GM23248 (cell line): Measurements from ENCODE around the gene ABL1. TPM values are rescaled to one million over a fixed set of nuclear protein-coding genes. Genes with fewer than 3 reads are reported as not detected.
A peak's percentile ranks its signal among the peaks of the same experiment; 100 is the strongest.

Source experiments
- DNase-seq: peaks from one replicate; pipeline ENCODE4 v3.0.0-alpha.2; 2015
- H2AFZ ChIP-seq: fragments of 200-600 bp; sonication (generic); 2 replicates; pipeline ENCODE4 v1.6.1; 2016; ENCODE audit warnings: antibody characterized with exemption
- H3F3A ChIP-seq: fragments of 200-600 bp; sonication (generic); 2 replicates; pipeline ENCODE4 v1.6.1; 2016; ENCODE audit warnings: mild to moderate bottlenecking, antibody characterized with exemption, mixed run types; ENCODE audit not compliant: insufficient read depth
- H3K27ac ChIP-seq: fragments of 200-600 bp; sonication (generic); 2 replicates; pipeline ENCODE4 v1.5.1; 2016; ENCODE audit warnings: mild to moderate bottlenecking
- H3K27me3 ChIP-seq: fragments of 200-600 bp; sonication (generic); replicated peaks from 2 replicates; pipeline ENCODE4 v1.6.1; 2016; ENCODE audit warnings: mild to moderate bottlenecking; ENCODE audit not compliant: insufficient read depth
- H3K36me3 ChIP-seq: fragments of 200-600 bp; sonication (generic); 2 replicates; pipeline ENCODE4 v1.6.1; 2016; ENCODE audit warnings: low read depth, mild to moderate bottlenecking
- H3K4me1 ChIP-seq: fragments of 200-600 bp; sonication (generic); 2 replicates; pipeline ENCODE4 v1.6.1; 2016; ENCODE audit warnings: mild to moderate bottlenecking; ENCODE audit not compliant: insufficient read depth
- H3K4me2 ChIP-seq: fragments of 200-600 bp; sonication (generic); one replicate; pipeline ENCODE4 v1.6.1; 2016; ENCODE audit warnings: mild to moderate bottlenecking; ENCODE audit not compliant: unreplicated experiment
- H3K4me3 ChIP-seq: fragments of 200-600 bp; sonication (generic); 2 replicates; pipeline ENCODE4 v1.5.1; 2016; ENCODE audit warnings: mild to moderate bottlenecking
- H3K79me2 ChIP-seq: fragments of 200-600 bp; sonication (generic); 2 replicates; pipeline ENCODE4 v1.6.1; 2016; ENCODE audit warnings: mild to moderate bottlenecking; ENCODE audit not compliant: insufficient read depth
- H3K9ac ChIP-seq: fragments of 200-600 bp; sonication (generic); 2 replicates; pipeline ENCODE4 v1.6.1; 2016; ENCODE audit warnings: mild to moderate bottlenecking
- H3K9me2 ChIP-seq: fragments of 200-600 bp; sonication (generic); 2 replicates; pipeline ENCODE4 v1.6.1; 2016; ENCODE audit warnings: mixed run types, mild to moderate bottlenecking, moderate library complexity; ENCODE audit not compliant: insufficient read depth
- H3K9me3 ChIP-seq: fragments of 200-600 bp; sonication (generic); one replicate; pipeline ENCODE4 v1.6.1; 2017; ENCODE audit warnings: low read depth
- H4K20me1 ChIP-seq: fragments of 200-600 bp; sonication (generic); 2 replicates; pipeline ENCODE4 v1.6.0; 2016; ENCODE audit not compliant: insufficient read depth
- EZH2 ChIP-seq: fragments of 200-600 bp; sonication (generic); IDR thresholded peaks from 2 replicates; pipeline ENCODE4 v1.6.1; 2018; ENCODE audit warnings: antibody characterized with exemption, mild to moderate bottlenecking; ENCODE audit not compliant: insufficient read depth, poor library complexity, severe bottlenecking
- EZH2phosphoT487 ChIP-seq: fragments of 200-600 bp; sonication (generic); IDR thresholded peaks from 2 replicates; pipeline ENCODE4 v1.6.1; 2018; ENCODE audit warnings: antibody characterized with exemption, moderate library complexity, mild to moderate bottlenecking, low read depth; ENCODE audit not compliant: insufficient read depth
- WGBS, 2 experiments: methylation state at CpG; one replicate each; pipeline ENCODE4 v1.1.6; 2015 to 2017; ENCODE audit warnings: low lambda C conversion rate in 2 of 2, low coverage in 1 of 2; ENCODE audit errors: missing lambda C conversion rate in 2 of 2; 5-methylcytosine and 5-hydroxymethylcytosine counted together
- in situ Hi-C: fragments of 300-500 bp; cut with MboI; formaldehyde crosslinking; loops from 2 replicates; pipeline ENCODE4 v1.15.0; 2020
- polyA plus RNA-seq: library from polyadenylated mRNA; unstranded; fragments of >200 nt; fragmentation: Nextera tagmentation; extraction: Ambion mirVana; gene quantifications from 2 replicates; pipeline ENCODE4 v1.2.1, GENCODE V29; 2016
- total RNA-seq: library from RNA; depleted of rRNA; stranded (reverse); fragments of >200 nt; shearing (Covaris generic); gene quantifications from 2 replicates; pipeline ENCODE4 v1.2.3, GENCODE V29; 2014

ABL1 gene
- total and polyA plus RNA-seq, 2 experiments from 2014 or later = 22.9 to 66.1 TPM

GRCh38 chr9:130843049-130843908 lies 8.2 kb downstream of the ABL1 start:
- H4K20me1 ChIP-seq = peaks cover 4% of the 10 kb centered on the region
- TF ChIP-seq EZH2phosphoT487 (no peak), EZH2 (no peak)

GRCh38 chr9:130844044-130844451 lies 9.0 kb downstream of the ABL1 start:
- no peak overlapping the region for H3K4me3 ChIP-seq
- H3K9me2 ChIP-seq = no peaks in the 10 kb centered on the region
- H3K27me3 ChIP-seq = no peaks in the 10 kb centered on the region
- H3K4me2 ChIP-seq = peak overlapping the region; percentile 84
- H3K27ac ChIP-seq = peak overlapping the region; percentile 96
- TF ChIP-seq EZH2 (no peak), EZH2phosphoT487 (no peak)
- 0 out of 2 replicates have a peak overlapping the region, but pooled peaks have one; percentile 14 for H3K9ac ChIP-seq
- H4K20me1 ChIP-seq = peaks cover 4% of the 10 kb centered on the region; the same call in 1 of the 2 replicates
- H3K79me2 ChIP-seq = peaks cover 74% of the 10 kb centered on the region
- peaks cover 63% of the 10 kb centered on the region for H3F3A ChIP-seq
- no peaks in the 10 kb centered on the region for H3K9me3 ChIP-seq
- H2AFZ ChIP-seq = no peak overlapping the region
- 22 to 31% methylated on average over 4 of the region's 4 CpGs for whole genome bisulfite sequencing, 2 experiments
- in situ Hi-C loops = no loop called here
- peaks cover 77% of the 10 kb centered on the region for H3K4me1 ChIP-seq
- H3K36me3 ChIP-seq = no peaks in the 10 kb centered on the region
- no peak for DNase-seq

More at GRCh38 chr9:130843049-130843908, 8.2 kb downstream of the ABL1 start:
- Histone ChIP-seq H3K79me2 (peaks cover 75% of the 10 kb centered on the region), H3K4me2 (peak overlapping the region; percentile 84), H3K9me3 (no peaks in the 10 kb centered on the region), H3K9ac (0 out of 2 replicates have a peak overlapping the region, but pooled peaks have one; percentile 14), H3F3A (peaks cover 55% of the 10 kb centered on the region), H3K27ac (peak overlapping the region; percentile 96; the same call in 1 of the 2 replicates), H2AFZ (no peak overlapping the region), H3K4me3 (no peak overlapping the region), H3K36me3 (no peaks in the 10 kb centered on the region), H3K4me1 (peaks cover 77% of the 10 kb centered on the region), H3K27me3 (no peaks in the 10 kb centered on the region), H3K9me2 (no peaks in the 10 kb centered on the region)
- DNase-seq = no peak
- 64 to 70% methylated on average over 9 of the region's 9 CpGs for WGBS, 2 experiments
- in situ Hi-C loops = no loop called here

DNA sequence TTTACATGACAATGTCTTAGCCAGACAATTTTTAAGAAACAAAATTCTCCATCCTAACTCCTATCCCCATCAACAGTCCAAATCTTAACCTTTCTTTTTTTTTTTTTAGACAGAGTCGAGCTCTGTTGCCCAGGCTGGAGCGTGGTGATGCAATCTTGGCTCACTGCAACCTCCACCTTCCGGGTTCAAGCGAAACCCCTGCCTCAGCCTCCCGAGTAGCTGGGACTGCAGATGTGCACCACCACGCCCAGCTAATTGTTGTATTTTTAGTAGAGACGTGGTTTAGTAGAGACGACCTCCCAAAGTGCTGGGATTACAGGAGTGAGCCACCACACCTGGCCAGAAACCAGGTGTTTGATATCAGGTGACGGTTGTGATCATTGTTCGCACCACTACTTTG lies 10.2 kb downstream of the ABL1 start:
- H2AFZ ChIP-seq = no peak overlapping the region
- peak overlapping the region; percentile 61 for H3K4me3 ChIP-seq

DNA sequence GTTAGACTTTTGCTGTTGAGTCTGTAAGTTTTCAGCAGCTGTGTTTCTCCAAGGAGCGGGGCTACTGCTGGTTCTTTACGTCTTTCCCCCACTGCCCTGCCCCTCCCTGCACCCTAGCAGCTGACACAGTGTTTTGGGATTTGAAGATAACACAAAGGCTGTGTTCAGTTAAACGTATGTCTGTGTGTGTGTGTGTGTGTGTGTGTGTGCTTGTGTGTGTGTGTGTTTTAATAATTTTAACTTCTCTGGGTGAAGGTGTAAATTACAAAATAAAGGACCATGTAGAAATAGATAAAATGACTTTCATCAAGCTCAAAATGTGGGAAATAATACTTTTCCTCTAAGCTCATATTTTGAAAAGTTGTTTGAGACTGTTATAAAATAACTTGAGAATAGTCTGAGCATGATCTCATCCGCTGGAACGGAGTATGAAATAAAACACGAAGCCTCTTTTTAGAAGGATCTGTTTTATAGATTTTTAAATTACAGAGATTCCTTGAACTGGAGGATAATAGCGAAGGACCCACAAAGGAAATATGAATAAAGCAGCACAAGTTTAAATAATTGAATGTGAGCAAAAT lies 10.9 kb downstream of the ABL1 start:
- Histone ChIP-seq H3K9ac (peak overlapping the region; percentile 79), H2AFZ (no peak overlapping the region), H3K27ac (peak overlapping the region; percentile 96), H3K27me3 (no peaks in the 10 kb centered on the region), H3K9me2 (no peaks in the 10 kb centered on the region), H3F3A (peaks cover 77% of the 10 kb centered on the region), H4K20me1 (no peaks in the 10 kb centered on the region), H3K79me2 (peaks cover 74% of the 10 kb centered on the region), H3K4me1 (peaks cover 70% of the 10 kb centered on the region), H3K36me3 (no peaks in the 10 kb centered on the region), H3K4me2 (peak overlapping the region; percentile 84), H3K4me3 (peak overlapping the region; percentile 61), H3K9me3 (no peaks in the 10 kb centered on the region)
- in situ Hi-C loops = no loop called here
- TF ChIP-seq EZH2 (no peak), EZH2phosphoT487 (no peak)
- 3 to 4% methylated on average over 7 of the region's 7 CpGs for WGBS, 2 experiments
- DNase-seq = peak; percentile 81

More for the DNA sequence above, 10.2 kb downstream of the ABL1 start:
- DNase-seq = no peak
- H3K9me2 ChIP-seq = no peaks in the 10 kb centered on the region
- H3K79me2 ChIP-seq = peaks cover 74% of the 10 kb centered on the region
- H3K9me3 ChIP-seq = no peaks in the 10 kb centered on the region
- peak overlapping the region; percentile 84 for H3K4me2 ChIP-seq
- 17% methylated on average over 10 of the region's 10 CpGs for WGBS, 2 experiments
- peaks cover 71% of the 10 kb centered on the region for H3K4me1 ChIP-seq
- H4K20me1 ChIP-seq = peaks cover 1% of the 10 kb centered on the region; the same call in 1 of the 2 replicates
- H3K27me3 ChIP-seq = no peaks in the 10 kb centered on the region
- TF ChIP-seq EZH2phosphoT487 (no peak), EZH2 (no peak)
- H3F3A ChIP-seq = peaks cover 72% of the 10 kb centered on the region
- peak overlapping the region; percentile 79 for H3K9ac ChIP-seq
- H3K36me3 ChIP-seq = no peaks in the 10 kb centered on the region
- in situ Hi-C loops = no loop called here
- peak overlapping the region; percentile 96 for H3K27ac ChIP-seq
